SK-N-SH (cell line): ENCODE measurements around the gene TRIM58. TPM values are rescaled to one million over a fixed set of nuclear protein-coding genes. Genes with fewer than 3 reads are reported as not detected.

Experiments
- CTCF ChIA-PET: fragments of 300-600, 350-600 bp; formaldehyde crosslinking; extraction: SDS; loops from one replicate; lab custom pipeline; 2021; lab: Yijun Ruan, JAX
- POLR2A ChIA-PET: fragments of 350-600 bp; sonication (Branson Sonifier 250); formaldehyde crosslinking; extraction: SDS; loops from one replicate; lab custom pipeline; 2020; ENCODE audit warnings: antibody characterized with exemption, inconsistent platforms; lab: Yijun Ruan, JAX
- DNase-seq: peaks from one replicate; pipeline ENCODE4 v3.0.0; 2012
- H2AFZ ChIP-seq: fragments of 200-600 bp; sonication (generic); 2 replicates; pipeline ENCODE4 v1.8.1; 2016; ENCODE audit warnings: antibody characterized with exemption, mild to moderate bottlenecking, low read depth
- H3F3A ChIP-seq: fragments of 200-600 bp; sonication (generic); replicated peaks from 2 replicates; pipeline ENCODE3; 2016; ENCODE audit warnings: antibody characterized with exemption, mild to moderate bottlenecking; ENCODE audit not compliant: insufficient read depth
- H3K27ac ChIP-seq, 2 experiments: fragments of 200-500 bp in 1 of 2; fragments of 200-600 bp in 1 of 2; sonication (Bioruptor generic) in 1 of 2; sonication (generic), shearing (Covaris generic) in 1 of 2; 2 replicates each; pipeline versions ENCODE4 v1.5.1 to v1.6.1; 2014 to 2016; ENCODE audit warnings: low read depth in 2 of 2, inconsistent platforms in 1 of 2, low read length in 1 of 2, mild to moderate bottlenecking in 1 of 2, mixed read lengths in 1 of 2
- H3K27me3 ChIP-seq: fragments of 200-600 bp; sonication (generic), shearing (Covaris generic); 2 replicates; pipeline ENCODE4 v1.6.1; 2016; ENCODE audit warnings: mixed run types; ENCODE audit not compliant: insufficient read depth
- H3K36me3 ChIP-seq, 2 experiments: fragments of 200-500 bp in 1 of 2; fragments of 200-600 bp in 1 of 2; sonication (Bioruptor generic) in 1 of 2; sonication (generic) in 1 of 2; replicated peaks in 1 of 2; 2 replicates each; pipeline versions ENCODE3 to v1.5.1; 2014 to 2016; ENCODE audit warnings: low read length in 1 of 2, mild to moderate bottlenecking in 1 of 2; ENCODE audit not compliant: insufficient read depth in 2 of 2, control insufficient read depth in 1 of 2
- H3K4me1 ChIP-seq, 2 experiments: fragments of 200-500 bp in 1 of 2; fragments of 200-600 bp in 1 of 2; sonication (Bioruptor generic) in 1 of 2; sonication (generic), shearing (Covaris generic) in 1 of 2; 2 replicates each; pipeline versions ENCODE4 v1.5.1 to v1.6.1; 2014 to 2016; ENCODE audit warnings: low read depth in 1 of 2, low read length in 1 of 2, mixed run types in 1 of 2; ENCODE audit not compliant: insufficient read depth in 2 of 2, control insufficient read depth in 1 of 2
- H3K4me2 ChIP-seq: fragments of 200-600 bp; sonication (generic), shearing (Covaris generic); 2 replicates; pipeline ENCODE4 v1.6.1; 2017; ENCODE audit warnings: mixed run types
- H3K4me3 ChIP-seq, 2 experiments: fragments of 200-500 bp in 1 of 2; fragments of 200-600 bp in 1 of 2; sonication (Bioruptor generic) in 1 of 2; sonication (generic), shearing (Covaris generic) in 1 of 2; 2 replicates each; pipeline versions ENCODE4 v1.5.1 to v1.8.1; 2014 to 2016; ENCODE audit warnings: low read depth in 2 of 2, inconsistent platforms in 1 of 2, low read length in 1 of 2, mild to moderate bottlenecking in 1 of 2, mixed read lengths in 1 of 2, moderate library complexity in 1 of 2
- H3K79me2 ChIP-seq: fragments of 200-600 bp; sonication (generic); 2 replicates; pipeline ENCODE4 v1.8.1; 2017; ENCODE audit warnings: mild to moderate bottlenecking; ENCODE audit not compliant: insufficient read depth
- H3K9ac ChIP-seq: fragments of 200-600 bp; sonication (generic); 2 replicates; pipeline ENCODE4 v1.6.1; 2017; ENCODE audit warnings: mixed run types
- H3K9me2 ChIP-seq: fragments of 200-600 bp; sonication (generic); 2 replicates; pipeline ENCODE4 v1.6.1; 2017; ENCODE audit warnings: mixed run types
- H3K9me3 ChIP-seq: fragments of 200-600 bp; sonication (generic); 2 replicates; pipeline ENCODE4 v1.6.1; 2017; ENCODE audit warnings: mixed run types, mild to moderate bottlenecking, moderate library complexity
- H4K20me1 ChIP-seq: fragments of 200-600 bp; sonication (generic); 2 replicates; pipeline ENCODE4 v1.6.1; 2017; ENCODE audit warnings: mild to moderate bottlenecking, mixed run types; ENCODE audit not compliant: insufficient read depth
- CTCF ChIP-seq: fragments of 200-600 bp; sonication (generic); IDR thresholded peaks from 2 replicates; pipeline ENCODE4 v1.6.1; 2017; ENCODE audit warnings: antibody characterized with exemption, mild to moderate bottlenecking, moderate library complexity
- ELF1 ChIP-seq: IDR thresholded peaks from 2 replicates; pipeline ENCODE4 v1.4.0; 2012
- EP300 ChIP-seq, 2 experiments: IDR thresholded peaks; 2 replicates each; pipeline versions ENCODE4 v1.4.0 to v1.6.1; 2012; ENCODE audit warnings: borderline replicate concordance in 1 of 2, low read depth in 1 of 2, low read length in 1 of 2
- EZH2phosphoT487 ChIP-seq: fragments of 200-600 bp; sonication (generic); IDR thresholded peaks from 2 replicates; pipeline ENCODE4 v1.6.1; 2017; ENCODE audit warnings: low read depth, mixed run types, mild to moderate bottlenecking, antibody characterized with exemption, moderate library complexity, borderline replicate concordance
- FOSL2 ChIP-seq: IDR thresholded peaks from 2 replicates; pipeline ENCODE4 v1.4.0; 2012; ENCODE audit warnings: low read depth, mild to moderate bottlenecking, moderate library complexity, borderline replicate concordance
- GABPA ChIP-seq: IDR thresholded peaks from 2 replicates; pipeline ENCODE4 v1.4.0; 2012; ENCODE audit warnings: low read depth, mild to moderate bottlenecking
- GATA2 ChIP-seq: sonication (generic); formaldehyde crosslinking; IDR thresholded peaks from 2 replicates; pipeline ENCODE4 v1.5.0; 2020; ENCODE audit warnings: mild to moderate bottlenecking, missing genetic modification reagents
- IRF3 ChIP-seq: fragments of 150-350 bp; IDR thresholded peaks from 2 replicates; pipeline ENCODE4 v1.6.1; 2016; ENCODE audit warnings: mild to moderate bottlenecking, low read depth, low read length
- JUND ChIP-seq: IDR thresholded peaks from 2 replicates; pipeline ENCODE4 v1.4.0; 2012
- MAX ChIP-seq: IDR thresholded peaks from 2 replicates; pipeline ENCODE4 v1.4.0; 2012; ENCODE audit warnings: low read depth
- MEF2A ChIP-seq: IDR thresholded peaks from 2 replicates; pipeline ENCODE4 v1.4.0; 2012; ENCODE audit warnings: low read depth, borderline replicate concordance
- NFIC ChIP-seq: IDR thresholded peaks from 2 replicates; pipeline ENCODE4 v1.4.0; 2012; ENCODE audit warnings: borderline replicate concordance
- PBX3 ChIP-seq: IDR thresholded peaks from 2 replicates; pipeline ENCODE4; 2012
- POLR2AphosphoS5 ChIP-seq: IDR thresholded peaks from 2 replicates; pipeline ENCODE4 v1.6.1; 2012; ENCODE audit warnings: low read depth, low read length
- RAD21 ChIP-seq: IDR thresholded peaks from 2 replicates; pipeline ENCODE4 v1.6.1; 2012; ENCODE audit warnings: mild to moderate bottlenecking, low read length
- RFX5 ChIP-seq: IDR thresholded peaks from 2 replicates; pipeline ENCODE4 v1.6.1; 2012; ENCODE audit warnings: mild to moderate bottlenecking, improper control_type of control experiment, low read length
- RXRA ChIP-seq: IDR thresholded peaks from 2 replicates; pipeline ENCODE4 v1.4.0; 2012; ENCODE audit warnings: low read depth, mild to moderate bottlenecking, borderline replicate concordance
- USF2 ChIP-seq: fragments of 150-350 bp; IDR thresholded peaks from 2 replicates; pipeline ENCODE4 v1.6.1; 2017; ENCODE audit warnings: antibody characterized with exemption, low read length, low read depth, borderline replicate concordance
- YY1 ChIP-seq: IDR thresholded peaks from 2 replicates; pipeline ENCODE4 v1.4.0; 2012; ENCODE audit warnings: low read depth, mild to moderate bottlenecking
- ZBTB33 ChIP-seq: IDR thresholded peaks from 2 replicates; pipeline ENCODE4 v1.4.0; 2012; ENCODE audit warnings: low read depth, borderline replicate concordance
- WGBS: methylation state at CpG from one replicate; pipeline ENCODE4 v1.1.6; 2017; ENCODE audit warnings: low lambda C conversion rate; 5-methylcytosine and 5-hydroxymethylcytosine counted together
- polyA plus RNA-seq, 3 experiments: library from polyadenylated mRNA; depleted of rRNA; stranded (reverse); fragments of >200 nt; gene quantifications; 2 replicates each; pipeline ENCODE4 v1.2.3, GENCODE V29; 2012

The TRIM58 gene
- polyA plus RNA-seq, 1 of the 3 experiments (the other 2 are of a cell fraction) = 0.35 TPM

- TF ChIP-seq CTCF (no peak), IRF3 (no peak), ELF1 (no peak)
Measured at GRCh38 chr1:247854899-247855545, 2.0 kb upstream of the TRIM58 start (continued).

- Histone ChIP-seq H3K9me3 (no peaks in the 10 kb centered on the region), H2AFZ (no peak overlapping the region), H3K4me3 (no peak overlapping the region), H3K4me2 (no peak overlapping the region), H3K27ac (no peak overlapping the region), H3K79me2 (no peaks in the 10 kb centered on the region)
- no peak for DNase-seq
- CTCF ChIA-PET = no interaction called here
- TF ChIP-seq USF2 (no peak), ELF1 (no peak), RXRA (no peak), ZBTB33 (no peak), PBX3 (no peak), NFIC (no peak), GATA2 (CRISPR knock-in tag) (no peak), MAX (no peak), YY1 (no peak), MEF2A (no peak), EP300 (IDR thresholded peaks at IDR 0.05; ENCODE audit: borderline replicate concordance in 1 of 2, low read depth in 1 of 2, low read length in 1 of 2) (no peak), POLR2AphosphoS5 (no peak), FOSL2 (no peak), RFX5 (no peak), GABPA (no peak), JUND (no peak), EZH2phosphoT487 (no peak), RAD21 (no peak)
- TF ChIP-seq, all 33 proteins: peak for 0
- H3K4me1 ChIP-seq = no peaks in the 10 kb centered on the region
- peaks cover 24% of the 10 kb centered on the region; the same call in 1 of the 2 replicates for H3K27me3 ChIP-seq
- WGBS = 8% methylated on average over 4 of the region's 4 CpGs
- H3F3A ChIP-seq = no peaks in the 10 kb centered on the region
- POLR2A ChIA-PET = no interaction called here
- H3K9ac ChIP-seq = no peak overlapping the region
- H4K20me1 ChIP-seq = no peaks in the 10 kb centered on the region
- H3K9me2 ChIP-seq = no peaks in the 10 kb centered on the region
- H3K36me3 ChIP-seq = no peaks in the 10 kb centered on the region
Measured at GRCh38 chr1:247855911-247856310, 1.1 kb upstream of the TRIM58 start.
